GM18870 (cell line): Measurements from ENCODE around the gene ASPM.
"Not testable (repeated sequence)": the region's sequence is repeated elsewhere in the genome, so short reads cannot be mapped to it uniquely, and the experiment has no call there.

ENCODE experiments used
- ATAC-seq: cut with Tn5 transposase; IDR thresholded peaks from one replicate; pipeline ENCODE4 v1.9.1; 2021; ENCODE audit warnings: moderate library complexity; ENCODE audit not compliant: unreplicated experiment

Gene ASPM

DNA sequence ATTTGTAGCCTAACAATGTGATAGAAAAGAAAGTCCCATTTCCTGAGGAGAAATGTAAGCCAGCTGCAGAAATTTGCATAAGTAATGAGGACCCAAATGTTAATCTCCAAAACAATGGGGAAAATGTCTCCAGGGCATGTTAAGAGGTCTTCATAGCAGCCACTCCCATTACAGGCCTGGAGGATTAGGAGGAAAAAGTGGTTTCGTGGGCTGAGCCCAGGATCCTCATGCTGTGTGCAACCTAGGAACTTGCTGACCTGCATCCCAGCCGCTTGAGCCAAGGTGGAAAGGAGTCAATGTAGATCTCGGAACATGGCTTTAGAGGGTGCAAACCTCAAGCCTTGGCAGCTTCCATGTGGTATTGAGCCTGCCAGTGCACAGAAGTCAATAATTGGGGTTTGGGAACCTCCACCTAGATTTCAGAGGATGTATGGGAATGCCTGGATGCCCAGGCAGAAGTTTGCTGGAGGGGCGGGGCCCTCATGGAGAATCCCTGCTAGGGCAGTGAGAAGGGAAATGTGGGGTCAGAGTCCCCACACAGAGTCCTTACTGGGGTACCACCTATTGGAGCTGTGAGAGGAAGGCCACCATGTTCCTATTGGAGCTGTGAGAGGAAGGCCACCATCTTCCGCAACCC lies 65.2 kb downstream of the ASPM start:
- ATAC-seq = no peak

DNA sequence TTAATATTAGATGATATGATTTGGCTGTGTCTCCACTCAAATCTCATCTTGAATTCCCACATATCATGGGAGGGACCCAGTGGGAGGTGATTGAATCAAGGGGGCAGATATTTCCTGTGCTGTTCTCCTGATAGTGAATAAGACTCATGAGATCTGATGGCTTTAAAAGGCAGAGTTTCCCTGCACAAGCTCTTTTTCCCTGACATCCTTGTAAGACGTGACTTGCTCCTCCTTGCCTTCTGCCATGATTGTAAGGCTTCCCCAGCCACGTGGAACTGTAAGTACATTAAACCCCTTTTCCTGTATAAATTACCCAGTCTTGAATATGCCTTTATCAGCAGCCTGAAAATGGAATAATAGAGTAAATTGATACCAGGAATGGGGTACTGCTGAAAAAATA lies 66.1 kb downstream of the ASPM start:
- ATAC-seq = no peak

DNA sequence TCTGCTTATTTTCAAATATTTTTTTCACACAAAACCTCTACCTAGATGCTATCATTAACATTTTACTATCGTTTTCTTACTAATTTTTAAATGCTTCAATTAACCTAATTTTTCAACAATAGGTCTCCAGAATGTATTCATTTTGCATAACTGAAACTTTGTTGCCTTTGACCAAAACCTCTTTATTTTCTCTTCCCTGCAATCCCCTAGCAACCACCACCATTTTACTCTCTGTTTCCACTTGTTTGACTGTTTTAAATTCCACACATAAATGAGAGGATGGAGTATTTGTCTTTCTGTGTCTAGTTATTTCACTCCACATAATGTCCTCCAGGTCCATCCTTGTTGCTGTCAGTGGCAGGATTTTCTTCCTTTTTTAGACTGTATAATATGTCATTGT lies 69.9 kb downstream of the ASPM start:
- ATAC-seq = no peak

DNA sequence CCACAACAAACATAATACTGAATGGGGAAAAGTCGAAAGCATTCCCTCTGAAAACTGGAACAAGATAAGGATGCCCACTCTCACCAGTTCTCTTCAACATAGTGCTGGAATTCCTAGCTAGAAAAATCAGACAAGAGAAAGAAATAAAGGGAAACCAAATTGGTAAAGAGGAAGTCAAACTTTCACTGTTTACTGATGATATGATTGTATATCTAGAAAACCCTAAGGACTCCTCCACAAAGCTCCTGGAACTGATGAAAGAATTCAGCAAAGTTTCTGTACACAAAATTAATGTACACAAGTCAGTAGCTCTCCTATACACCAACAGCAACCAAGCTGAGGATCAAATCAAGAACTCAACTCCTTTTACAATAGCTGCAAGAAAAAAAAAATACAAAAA lies 72.5 kb downstream of the ASPM start:
- ATAC-seq = no peak

DNA sequence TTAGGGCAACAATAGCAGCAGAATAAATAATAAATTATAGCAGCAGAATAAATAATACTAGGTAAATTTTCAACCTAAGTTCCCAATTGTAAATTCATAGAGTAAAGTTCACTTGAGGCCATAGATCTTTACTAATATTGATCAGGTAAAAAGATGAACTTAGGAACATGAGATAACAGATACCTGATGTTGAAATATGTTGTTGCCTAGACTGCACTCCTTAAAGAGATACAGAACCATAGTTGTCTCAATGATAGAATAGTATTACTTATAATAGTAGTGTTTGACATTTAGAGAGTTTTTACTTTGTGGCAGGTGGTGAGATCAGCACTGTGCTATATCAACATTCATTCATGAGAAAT lies 79.0 kb downstream of the ASPM start:
- ATAC-seq = no peak

DNA sequence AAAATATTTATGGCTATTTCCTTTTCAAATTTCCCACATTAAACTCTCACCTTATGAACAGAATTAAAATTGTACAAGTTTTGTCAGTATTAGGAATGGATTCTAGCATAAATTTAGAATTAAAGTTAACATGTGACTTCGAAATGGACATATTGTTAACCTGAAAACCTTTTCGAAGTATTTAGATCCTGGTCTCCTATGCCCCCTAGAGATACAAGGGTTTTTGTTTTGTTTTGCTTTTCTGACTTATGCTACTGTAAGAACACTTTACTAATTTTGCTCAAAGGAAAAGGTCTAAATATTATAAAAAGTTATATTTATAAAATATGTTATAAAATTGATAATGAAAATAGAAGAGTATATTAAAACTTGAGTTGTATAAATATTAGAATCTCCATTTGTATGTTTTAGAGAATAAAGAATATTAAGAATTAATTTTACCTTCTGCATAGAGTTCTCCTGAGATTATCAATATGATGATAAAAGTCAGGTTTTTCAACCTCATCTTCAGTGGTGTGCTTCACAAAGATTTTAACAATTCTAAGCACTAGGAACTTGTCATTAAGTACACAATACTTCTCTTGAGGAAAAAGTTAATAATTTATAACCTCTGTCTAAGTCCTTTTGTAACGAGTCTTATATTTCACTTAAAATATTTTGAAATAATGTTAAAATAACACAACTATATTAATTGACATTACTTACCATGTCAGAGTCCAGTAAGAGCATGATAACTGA lies 79.6 kb downstream of the ASPM start, which contains the start of gene F13B:
Gene F13B (minus strand): TSS at position 542 of the 738 bp plus-strand sequence. CDS start 37 bp downstream, at position 505.
- ATAC-seq = no peak

DNA sequence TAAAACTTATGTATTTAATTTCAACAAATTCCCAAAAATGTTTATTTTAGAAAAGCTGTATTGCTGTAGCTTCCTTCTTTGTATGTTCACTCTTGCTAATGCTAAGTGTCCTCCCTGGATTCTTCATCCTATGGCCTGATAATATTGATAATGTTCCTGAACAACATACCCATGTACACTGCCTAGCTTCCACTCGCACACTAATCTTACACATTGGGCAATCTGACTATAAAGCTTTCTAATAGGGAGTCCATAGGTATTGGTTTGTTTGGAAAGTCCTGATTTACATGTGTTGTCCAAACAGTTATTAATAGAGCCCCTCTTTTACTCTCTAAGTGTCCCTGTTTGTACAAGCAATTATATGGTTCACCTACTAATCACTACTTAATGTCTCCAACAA lies 80.2 kb downstream of the ASPM start:
- no peak for ATAC-seq

DNA sequence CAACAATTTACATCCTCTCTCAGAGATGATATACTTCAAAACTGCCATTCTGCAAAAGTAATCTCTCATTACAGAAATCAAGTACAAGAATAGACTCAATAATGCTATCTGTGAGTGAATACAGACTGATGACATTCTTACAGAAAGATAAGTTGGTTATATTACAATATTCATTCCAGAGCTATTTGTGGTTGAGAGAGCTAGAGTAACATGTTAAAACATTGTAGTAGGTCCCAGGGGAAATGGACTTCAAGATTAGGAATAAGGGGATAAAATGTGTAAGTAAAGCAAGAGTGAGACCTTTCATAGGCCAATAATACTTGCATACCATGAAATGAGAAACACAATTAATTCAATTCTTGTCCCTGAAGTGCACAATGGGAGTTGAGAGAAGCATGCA lies 80.9 kb downstream of the ASPM start:
- no peak for ATAC-seq

DNA sequence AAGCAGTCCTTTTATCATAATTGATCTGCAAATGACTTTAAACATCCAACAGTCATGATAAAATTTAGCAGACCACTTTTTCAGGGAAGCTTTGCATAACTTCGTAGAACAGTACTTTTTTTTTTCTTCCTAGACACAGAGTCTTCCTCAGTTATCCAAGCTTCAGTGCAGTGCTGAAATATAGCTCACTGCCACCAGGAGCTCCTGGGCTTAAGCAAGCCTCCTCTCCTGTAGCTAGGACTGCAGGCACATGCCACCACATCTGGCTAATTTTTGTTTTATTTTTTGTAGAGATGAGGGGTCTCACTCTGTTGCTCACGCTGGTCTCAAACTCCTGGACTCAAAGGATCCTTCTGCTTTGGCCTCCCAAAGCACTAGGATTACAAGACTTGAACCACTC lies 83.3 kb downstream of the ASPM start:
- ATAC-seq = peak; percentile 6

DNA sequence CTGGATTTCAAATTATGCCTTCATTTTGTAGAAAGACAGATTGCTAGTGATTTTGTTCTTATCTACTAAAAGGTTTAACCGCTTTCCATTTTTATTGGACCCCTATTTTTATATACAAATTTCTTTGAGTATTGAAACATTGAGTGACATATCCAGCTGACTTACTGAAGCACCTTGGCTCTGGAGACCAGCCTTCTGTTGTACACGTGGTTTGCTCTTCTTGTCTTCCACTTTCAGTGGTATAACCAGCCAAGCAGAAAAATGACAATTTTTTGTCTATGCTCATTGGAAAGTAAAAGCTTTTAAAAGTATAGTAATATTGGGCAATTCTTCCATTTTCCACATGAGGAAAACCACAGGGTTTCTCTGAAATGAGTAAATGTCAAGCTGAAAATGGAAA lies 83.8 kb downstream of the ASPM start:
- peak; percentile 94 for ATAC-seq

DNA sequence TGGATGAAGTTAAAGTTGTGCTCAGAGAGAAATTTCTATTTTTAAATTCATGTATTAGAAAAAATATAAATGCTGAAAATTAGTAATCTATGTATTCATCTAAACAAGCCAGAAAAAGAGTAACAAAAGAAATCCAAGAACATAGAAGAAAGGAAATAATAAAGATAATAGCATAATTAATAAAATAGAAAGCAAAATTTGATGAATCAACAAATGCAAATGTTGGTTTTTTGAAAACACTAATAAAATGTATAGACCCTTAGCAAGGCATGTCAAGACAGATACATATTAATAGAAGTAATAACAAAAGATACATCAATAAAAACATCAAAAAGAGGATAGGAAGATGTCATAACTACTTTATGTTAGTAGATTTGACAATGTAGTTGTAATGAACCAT lies 97.4 kb downstream of the ASPM start:
- ATAC-seq = no peak

DNA sequence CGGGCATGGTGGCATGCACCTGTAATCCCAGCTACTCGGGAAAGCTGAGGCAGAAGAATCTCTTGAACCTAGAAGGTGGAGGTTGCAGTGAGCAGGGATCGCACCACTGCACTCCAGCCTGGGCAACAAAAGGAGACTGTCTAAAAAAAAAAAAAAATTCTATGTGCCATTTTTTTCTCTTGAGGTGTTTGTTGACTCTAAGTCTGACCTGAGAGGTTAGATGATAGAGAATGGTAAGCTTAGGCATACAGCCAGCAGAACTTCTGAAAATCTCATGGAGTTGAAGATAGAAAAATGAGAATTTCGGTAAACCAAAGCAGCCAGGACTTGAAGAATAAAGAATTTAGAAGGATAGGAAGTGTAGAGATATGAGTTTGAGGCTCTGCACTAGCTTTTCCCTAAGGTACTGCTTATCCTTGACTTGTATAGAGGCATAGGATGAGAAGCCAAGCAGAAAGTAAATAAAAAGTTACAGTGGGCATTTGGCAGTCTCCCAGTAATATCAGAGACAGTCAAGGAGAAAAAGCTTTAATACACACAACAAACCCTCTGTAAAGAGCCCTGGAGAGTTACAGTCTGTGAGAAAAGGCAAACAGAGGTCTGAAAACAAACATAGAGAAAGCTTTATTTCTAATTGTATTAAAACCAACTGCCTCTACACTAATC lies 103.7 kb downstream of the ASPM start:
- no peak for ATAC-seq

DNA sequence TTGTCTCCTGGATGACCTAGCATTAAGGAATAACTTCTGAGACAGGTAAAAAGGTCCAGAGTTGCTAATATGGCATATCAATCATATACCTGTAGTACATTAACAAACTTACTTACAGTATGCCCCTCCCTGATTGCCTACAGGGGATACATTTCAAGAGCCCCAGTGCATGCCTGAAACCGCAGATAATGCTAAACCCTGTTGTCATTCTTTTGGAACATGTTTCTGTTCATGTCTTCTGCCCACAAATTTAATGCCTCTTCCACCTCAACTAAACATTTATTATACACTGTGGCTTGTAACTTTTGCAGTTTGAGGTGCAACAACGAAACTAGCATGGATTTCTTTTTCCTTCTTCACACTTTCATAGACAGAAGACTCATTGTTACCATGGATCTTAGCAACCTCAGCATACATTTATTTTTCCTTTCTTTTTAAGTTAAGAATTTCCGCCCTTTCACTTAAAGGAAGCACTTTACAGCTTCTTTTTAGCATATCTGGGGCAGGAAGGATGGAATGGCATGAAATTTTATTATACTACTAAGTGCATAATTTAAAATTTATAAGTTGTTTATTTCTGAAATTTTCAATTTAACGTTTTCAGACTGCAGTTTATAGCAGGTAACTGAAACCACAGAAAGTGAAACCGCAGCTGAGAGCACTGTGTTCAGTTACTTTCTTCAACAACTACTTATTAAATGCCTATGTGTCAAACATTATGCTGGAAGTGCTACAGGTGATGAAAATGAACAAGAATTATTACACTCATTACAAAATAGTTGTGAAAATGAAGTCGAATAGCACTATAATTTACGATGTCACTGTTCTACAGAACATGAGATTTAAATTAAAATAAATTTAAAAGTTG lies 104.7 kb downstream of the ASPM start:
- ATAC-seq = no peak

DNA sequence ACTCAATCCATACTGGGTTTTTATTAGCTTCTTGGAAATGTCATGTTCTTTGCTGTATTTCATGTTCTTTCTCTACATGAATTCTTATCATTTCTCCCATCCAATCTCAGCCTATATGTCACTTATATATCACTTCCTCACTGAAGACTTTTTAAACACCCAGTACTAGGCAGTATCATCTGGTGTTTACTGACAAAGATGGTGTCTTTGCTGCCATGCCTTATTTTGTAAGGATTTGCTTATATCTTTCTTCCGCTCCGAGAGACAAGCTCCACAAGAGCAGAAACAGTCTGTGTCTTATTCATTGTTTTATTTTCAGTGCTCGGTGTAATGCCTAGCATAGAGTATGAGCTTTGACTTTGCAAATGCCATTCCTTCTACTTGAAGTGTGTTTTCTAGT lies 109.6 kb downstream of the ASPM start:
- ATAC-seq = no peak

DNA sequence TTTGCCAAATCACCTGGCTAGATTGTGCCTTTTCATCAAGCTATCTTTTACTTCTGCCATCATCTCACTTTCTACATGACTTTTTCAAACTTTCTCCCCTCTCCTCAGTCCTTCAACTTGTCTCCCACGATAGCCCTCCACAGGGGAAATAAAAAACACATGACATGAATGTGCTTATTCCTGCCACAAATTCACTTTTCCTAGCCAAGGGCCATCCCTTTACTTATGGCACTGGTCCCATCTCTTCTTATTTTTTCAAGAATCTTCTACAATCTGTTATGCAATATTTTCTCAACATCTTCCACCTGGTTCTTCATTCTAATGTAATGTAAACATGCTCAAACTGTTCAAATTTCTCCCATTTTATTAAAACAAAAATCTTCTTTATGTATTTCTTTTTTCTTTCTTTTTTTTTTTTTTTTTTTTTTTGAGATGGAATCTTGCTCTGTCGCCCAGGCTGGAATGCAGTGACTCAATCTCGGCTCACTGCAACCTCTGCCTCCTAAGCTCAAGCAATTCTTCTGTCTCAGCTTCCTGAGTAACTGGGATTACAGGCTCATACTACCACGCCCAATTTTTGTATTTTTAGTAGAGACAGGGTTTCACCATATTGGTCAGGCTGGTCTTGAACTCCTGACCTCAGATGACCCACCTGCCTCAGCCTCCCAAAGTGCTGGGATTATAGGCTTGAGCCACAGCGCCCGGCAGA lies 111.7 kb downstream of the ASPM start:
- not testable (repeated sequence) for ATAC-seq
